Kidney glomerular epithelial cell (primary cell): ENCODE data around the gene DUSP28.

Experiments
- DNase-seq: peaks from one replicate; lab custom pipeline; 2025; lab: John Stamatoyannopoulos, UW

Gene DUSP28

GRCh38 chr2:240600451-240600961, 40.3 kb downstream of the DUSP28 start:
- no peak for DNase-seq

- no peak for DNase-seq
These were observed 41.1 kb downstream of the DUSP28 start for GRCh38 chr2:240601061-240601830.

DNA sequence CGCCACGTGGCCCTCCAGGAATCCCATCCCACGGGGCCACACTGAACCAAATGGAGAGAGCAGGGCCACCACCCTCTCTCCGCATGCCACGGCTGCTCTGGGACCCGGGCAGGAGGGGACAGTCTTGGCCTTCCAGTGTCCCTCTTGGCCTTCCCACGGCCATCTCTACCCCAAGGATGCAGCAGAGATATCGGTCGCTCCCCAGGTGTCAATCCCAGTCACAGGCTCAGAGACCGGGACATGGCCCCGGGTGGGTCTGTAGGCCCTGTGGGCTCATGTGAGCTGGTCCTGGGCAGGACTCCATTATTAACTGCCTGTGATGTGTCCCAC, 41.6 kb downstream of the DUSP28 start:
- DNase-seq: no peak

- DNase-seq: no peak
These were observed 42.3 kb downstream of the DUSP28 start for GRCh38 chr2:240602266-240603050.

DNA sequence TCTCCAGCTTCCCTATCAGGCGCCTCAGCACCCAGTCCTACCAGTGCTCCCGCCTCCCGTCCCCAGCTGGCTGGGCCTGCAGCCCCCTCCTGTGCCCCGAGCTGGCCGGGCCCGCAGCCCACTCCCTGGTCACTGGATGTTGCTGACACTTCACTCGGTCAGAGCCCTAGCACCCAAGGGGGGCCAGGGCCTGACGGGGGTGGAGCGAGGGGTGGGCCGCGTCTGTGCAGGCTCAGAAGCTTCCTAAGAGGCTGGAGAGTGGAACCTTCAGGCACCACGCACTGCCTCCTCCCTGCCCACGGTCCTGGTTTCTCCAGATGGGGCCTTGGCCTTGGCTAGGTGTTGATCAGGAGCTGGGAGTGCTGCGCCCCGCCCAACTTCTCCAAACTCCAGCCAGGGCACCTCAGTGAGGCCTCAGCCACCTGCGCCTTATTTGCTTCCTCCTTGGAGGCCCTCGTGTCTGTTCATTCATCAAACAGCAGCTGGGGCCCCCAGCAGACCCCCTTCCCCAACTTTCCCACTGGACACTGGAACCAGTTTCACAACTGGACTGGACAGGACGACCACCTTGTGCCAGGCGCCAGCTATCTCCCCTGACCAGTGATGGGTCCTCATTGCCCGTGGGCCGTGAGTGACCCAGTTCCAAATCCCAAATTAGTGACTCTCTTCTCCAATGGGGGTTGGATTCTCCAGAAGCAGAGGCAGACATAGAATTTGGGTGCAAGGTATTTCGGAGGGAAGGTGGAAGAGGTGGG, 43.1 kb downstream of the DUSP28 start:
- no peak for DNase-seq

GRCh38 chr2:240603846-240604245, 43.7 kb downstream of the DUSP28 start:
- no peak for DNase-seq

GRCh38 chr2:240604291-240604938, 44.3 kb downstream of the DUSP28 start:
- peak; percentile 42 for DNase-seq

- no peak for DNase-seq
These were observed 45.0 kb downstream of the DUSP28 start for GRCh38 chr2:240604939-240605716.

DNA sequence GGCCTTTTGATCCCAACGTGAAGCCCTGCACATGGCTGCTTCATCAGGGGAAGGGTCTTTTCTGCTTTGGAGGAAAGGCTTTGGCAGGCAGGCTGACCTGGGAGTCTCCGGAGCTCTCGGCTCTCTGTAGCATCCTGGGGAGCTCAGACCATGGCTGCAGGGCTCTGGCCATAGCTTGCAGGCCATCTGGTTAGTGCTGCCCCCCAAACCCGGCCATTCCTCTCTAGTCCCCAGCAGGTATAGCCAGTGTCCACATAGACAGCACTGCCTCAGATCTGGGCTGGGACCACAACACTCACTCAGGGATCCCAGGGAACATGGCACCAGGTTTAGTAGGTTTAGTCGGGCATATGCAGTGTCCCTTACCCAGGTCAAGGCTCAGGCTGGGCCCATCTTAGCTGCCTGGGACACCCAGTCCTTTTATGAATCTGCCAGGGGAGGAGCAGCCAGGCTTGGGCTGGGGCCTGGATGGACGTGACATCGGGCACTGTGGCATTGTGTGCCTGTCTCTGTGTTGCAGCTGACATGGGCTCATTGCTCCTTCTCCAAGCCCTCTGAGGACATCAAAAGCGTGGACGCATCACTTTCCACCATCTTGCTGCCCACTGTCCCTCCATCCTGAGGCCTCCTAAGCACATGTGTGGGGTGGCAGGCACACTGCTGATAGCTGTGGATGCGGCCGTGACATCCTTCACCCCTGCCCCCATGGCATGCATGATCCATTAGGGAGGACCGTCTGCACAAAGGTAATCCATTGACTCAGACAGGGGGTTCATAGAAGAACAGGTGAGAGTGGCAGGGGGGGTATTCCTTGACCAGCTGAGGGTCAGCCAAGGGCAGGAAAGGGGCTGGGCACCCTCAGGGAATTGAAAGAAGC, 45.9 kb downstream of the DUSP28 start:
- no peak for DNase-seq

DNA sequence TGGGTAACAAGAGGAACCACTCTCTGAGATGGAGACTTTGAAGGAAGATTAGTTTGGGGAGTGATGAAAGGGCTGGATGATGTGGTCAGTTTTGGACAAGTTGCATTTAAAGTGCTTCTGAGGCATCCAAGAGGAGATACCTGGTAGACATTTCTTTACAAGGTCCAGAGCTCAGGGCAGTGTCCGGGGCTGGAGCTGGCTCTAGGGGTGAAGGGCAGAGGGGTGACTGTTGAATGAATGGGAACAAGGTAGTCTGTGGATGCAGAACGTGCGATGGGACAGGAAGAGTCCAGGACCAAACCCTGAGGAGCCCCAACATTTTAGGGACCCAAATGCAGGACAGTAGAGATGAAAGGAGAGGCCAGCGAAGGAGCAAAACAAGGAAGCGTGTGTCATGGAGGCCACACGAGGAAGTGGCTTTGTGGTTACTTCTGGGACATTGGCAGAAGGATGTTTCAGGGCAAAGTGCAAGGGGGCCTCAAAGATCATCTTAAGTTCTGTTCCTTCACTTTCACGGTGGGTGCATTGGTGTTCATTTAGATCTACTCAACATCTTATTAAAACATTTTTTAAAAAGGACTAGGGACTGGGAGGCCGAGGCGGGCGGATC, 51.5 kb downstream of the DUSP28 start:
- no peak for DNase-seq
